WTC11 (cell line): Measurements from ENCODE around the gene WDFY4.

Source experiments
- GRHL2 ChIP-seq: fragments of 250-450 bp; sonication (Bioruptor Pico); IDR thresholded peaks from 2 replicates; pipeline ENCODE4 v1.8.0; 2022; ENCODE audit warnings: mild to moderate bottlenecking, moderate library complexity; ENCODE audit not compliant: insufficient replicate concordance, severe bottlenecking
- NR2C2 ChIP-seq: sonication (generic); formaldehyde crosslinking; IDR thresholded peaks from 2 replicates; pipeline ENCODE4 v1.8.0; 2022; ENCODE audit warnings: mild to moderate bottlenecking, missing genetic modification reagents
- TEAD4 ChIP-seq: sonication (generic); formaldehyde crosslinking; IDR thresholded peaks from 2 replicates; pipeline ENCODE4 v1.8.0; 2022; ENCODE audit warnings: mild to moderate bottlenecking, missing genetic modification reagents
- ZBTB21 ChIP-seq: sonication (generic); formaldehyde crosslinking; IDR thresholded peaks from 2 replicates; pipeline ENCODE4 v1.8.1; 2023; ENCODE audit warnings: mild to moderate bottlenecking, missing genetic modification reagents, borderline replicate concordance
- TF ChIP-seq, protein P1 (sequence below): fragments of 250-450 bp; sonication (Bioruptor Pico); IDR thresholded peaks from 2 replicates; pipeline ENCODE4 v2.1.2; 2022; ENCODE audit warnings: mild to moderate bottlenecking, moderate library complexity
- TF ChIP-seq, protein P2 (sequence below): sonication (generic); formaldehyde crosslinking; IDR thresholded peaks from 2 replicates; pipeline ENCODE4 v1.8.1; 2023; ENCODE audit warnings: mild to moderate bottlenecking, missing genetic modification reagents, moderate library complexity

DNA sequence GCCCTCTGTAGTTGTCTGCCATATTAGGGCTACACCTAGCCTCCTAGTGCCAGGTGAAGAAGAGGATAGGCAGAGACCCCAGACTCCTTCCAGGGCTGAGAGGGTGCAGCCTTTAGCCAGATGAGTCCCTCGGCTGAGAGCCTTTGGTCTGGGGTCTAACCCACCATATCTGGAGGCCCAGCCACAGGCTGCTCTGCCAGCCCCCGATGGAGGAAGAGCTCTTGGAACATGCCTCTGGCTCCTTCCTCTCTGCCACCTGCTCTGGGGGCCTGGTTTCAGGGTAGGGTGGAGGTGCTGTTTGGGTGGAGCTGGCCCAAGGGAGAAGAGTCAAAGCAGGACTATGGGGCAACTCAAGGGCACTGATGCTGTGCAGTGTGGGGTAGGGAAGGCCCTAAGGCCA, 253.6 kb downstream of the WDFY4 start:
- TF ChIP-seq TEAD4 (no peak), GRHL2 (CRISPR knock-in tag) (no peak), NR2C2 (CRISPR knock-in tag) (no peak), ZBTB21 (CRISPR knock-in tag) (no peak)
- TF ChIP-seq, protein P1, sequence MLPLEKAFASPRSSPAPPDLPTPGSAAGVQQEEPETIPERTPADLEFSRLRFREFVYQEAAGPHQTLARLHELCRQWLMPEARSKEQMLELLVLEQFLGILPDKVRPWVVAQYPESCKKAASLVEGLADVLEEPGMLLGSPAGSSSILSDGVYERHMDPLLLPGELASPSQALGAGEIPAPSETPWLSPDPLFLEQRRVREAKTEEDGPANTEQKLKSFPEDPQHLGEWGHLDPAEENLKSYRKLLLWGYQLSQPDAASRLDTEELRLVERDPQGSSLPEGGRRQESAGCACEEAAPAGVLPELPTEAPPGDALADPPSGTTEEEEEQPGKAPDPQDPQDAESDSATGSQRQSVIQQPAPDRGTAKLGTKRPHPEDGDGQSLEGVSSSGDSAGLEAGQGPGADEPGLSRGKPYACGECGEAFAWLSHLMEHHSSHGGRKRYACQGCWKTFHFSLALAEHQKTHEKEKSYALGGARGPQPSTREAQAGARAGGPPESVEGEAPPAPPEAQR (CRISPR knock-in tag), result no peak
- TF ChIP-seq, protein P2, sequence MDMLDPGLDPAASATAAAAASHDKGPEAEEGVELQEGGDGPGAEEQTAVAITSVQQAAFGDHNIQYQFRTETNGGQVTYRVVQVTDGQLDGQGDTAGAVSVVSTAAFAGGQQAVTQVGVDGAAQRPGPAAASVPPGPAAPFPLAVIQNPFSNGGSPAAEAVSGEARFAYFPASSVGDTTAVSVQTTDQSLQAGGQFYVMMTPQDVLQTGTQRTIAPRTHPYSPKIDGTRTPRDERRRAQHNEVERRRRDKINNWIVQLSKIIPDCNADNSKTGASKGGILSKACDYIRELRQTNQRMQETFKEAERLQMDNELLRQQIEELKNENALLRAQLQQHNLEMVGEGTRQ (CRISPR knock-in tag), result no peak
